Keratinocyte (primary cell): Measurements from ENCODE around the gene NEK10. TPM values are rescaled to one million over a fixed set of nuclear protein-coding genes. Genes with fewer than 3 reads are reported as not detected.
"Not testable (repeated sequence)": the region's sequence is repeated elsewhere in the genome, so short reads cannot be mapped to it uniquely, and the experiment has no call there.

Source experiments
- DNase-seq: peaks from one replicate; pipeline ENCODE4 v3.0.0-alpha.2; 2011; ENCODE audit warnings: low read depth, missing footprints, low spot score
- FAIRE-seq: peaks from 2 replicates; lab custom pipeline; 2011; peaks lifted over from hg19 to GRCh38; lab: Jason Lieb, UNC
- H2AFZ ChIP-seq: 2 replicates; pipeline ENCODE4 v1.6.0; 2012; ENCODE audit warnings: low read length, control low read depth, inconsistent platforms; ENCODE audit not compliant: control insufficient read depth
- H3K27ac ChIP-seq: 2 replicates; pipeline ENCODE4 v1.5.1; 2011; ENCODE audit warnings: low read length; ENCODE audit not compliant: control insufficient read depth, insufficient read depth
- H3K27me3 ChIP-seq: 3 replicates; pipeline ENCODE4 v1.6.0; 2011; ENCODE audit warnings: low read length; ENCODE audit not compliant: control insufficient read depth, insufficient read depth; ENCODE audit errors: extremely low read depth
- H3K36me3 ChIP-seq, 2 experiments: 2 replicates in 1 of 2; 3 replicates in 1 of 2; pipeline ENCODE4 v1.5.1; 2011; ENCODE audit warnings: low read length in 2 of 2, mild to moderate bottlenecking in 1 of 2; ENCODE audit not compliant: control insufficient read depth in 2 of 2, insufficient read depth in 2 of 2; ENCODE audit errors: extremely low read depth in 1 of 2
- H3K4me1 ChIP-seq: 3 replicates; pipeline ENCODE4 v1.5.1; 2011; ENCODE audit warnings: low read length; ENCODE audit not compliant: control insufficient read depth, insufficient read depth; ENCODE audit errors: extremely low read depth
- H3K4me2 ChIP-seq: 3 replicates; pipeline ENCODE4 v1.6.0; 2011; ENCODE audit warnings: low read depth, low read length; ENCODE audit not compliant: control insufficient read depth, insufficient read depth; ENCODE audit errors: extremely low read depth
- H3K4me3 ChIP-seq, 3 experiments: fragments of 200-600 bp in 1 of 3; sonication (generic) in 1 of 3; 2 replicates in 2 of 3; 3 replicates in 1 of 3; pipeline ENCODE4 v1.5.1; 2011 to 2016; ENCODE audit warnings: low read length in 3 of 3, mild to moderate bottlenecking in 3 of 3, control low read depth in 2 of 3, inconsistent platforms in 1 of 3, low read depth in 1 of 3, mixed read lengths in 1 of 3, mixed run types in 1 of 3, moderate library complexity in 1 of 3; ENCODE audit not compliant: control insufficient read depth in 2 of 3, insufficient read depth in 2 of 3; ENCODE audit errors: extremely low read depth in 1 of 3
- H3K79me2 ChIP-seq: 2 replicates; pipeline ENCODE4 v1.6.0; 2012; ENCODE audit warnings: low read length; ENCODE audit not compliant: control insufficient read depth, insufficient read depth
- H3K9ac ChIP-seq: 3 replicates; pipeline ENCODE4 v1.6.0; 2011; ENCODE audit warnings: low read length; ENCODE audit not compliant: control insufficient read depth, insufficient read depth; ENCODE audit errors: extremely low read depth
- H3K9me1 ChIP-seq: 3 replicates; pipeline ENCODE4 v1.6.0; 2011; ENCODE audit warnings: low read length; ENCODE audit not compliant: control insufficient read depth, insufficient read depth; ENCODE audit errors: extremely low read depth
- H3K9me3 ChIP-seq: 2 replicates; pipeline ENCODE4 v1.5.1; 2012; ENCODE audit warnings: low read depth, low read length; ENCODE audit not compliant: control insufficient read depth
- H4K20me1 ChIP-seq: 3 replicates; pipeline ENCODE4 v1.6.0; 2011; ENCODE audit warnings: low read length; ENCODE audit not compliant: control insufficient read depth, insufficient read depth; ENCODE audit errors: extremely low read depth
- EZH2 ChIP-seq: IDR thresholded peaks from one replicate; pipeline ENCODE4 v1.6.1; 2012; ENCODE audit warnings: inconsistent platforms, mild to moderate bottlenecking, low read length, moderate library complexity
- dilution Hi-C: fragments of 300-500 bp; cut with MboI; formaldehyde crosslinking; loops from one replicate; pipeline ENCODE4 v1.7.0; 2020; ENCODE audit warnings: low sequenced_read_pairs; ENCODE audit not compliant: extremely low pct_ligation_motif_present
- polyA plus RNA-seq, 5 experiments: library from polyadenylated mRNA; depleted of rRNA in 3 of 5; stranded (reverse) in 3 of 5; stranded (forward) in 1 of 5; unstranded in 1 of 5; fragments of >200 nt; gene quantifications; 1 replicate in 1 of 5; 2 replicates in 3 of 5; 3 replicates in 1 of 5; pipeline versions ENCODE4 v1.2.1 to v1.2.3, GENCODE V29; 2011 to 2012; ENCODE audit warnings: missing spikeins in 2 of 5, low read depth in 1 of 5, low replicate concordance in 1 of 5
- TF ChIP-seq, protein P1 (sequence below), 3 experiments: IDR thresholded peaks in 1 of 3; conservative IDR thresholded peaks in 1 of 3; optimal IDR thresholded peaks in 1 of 3; 2 replicates in 2 of 3; 3 replicates in 1 of 3; pipeline versions ENCODE3 to v1.5.1; 2011; ENCODE audit warnings: low read length in 3 of 3, mild to moderate bottlenecking in 3 of 3, moderate library complexity in 2 of 3, control low read depth in 1 of 3, inconsistent platforms in 1 of 3; ENCODE audit not compliant: insufficient read depth in 2 of 3; ENCODE audit errors: extremely low read depth in 1 of 3

Gene NEK10
- polyA plus RNA-seq, 1 donor (not counting 4 experiments of a cell fraction or from before 2014, with no cell fraction given) = 0.98 TPM

DNA sequence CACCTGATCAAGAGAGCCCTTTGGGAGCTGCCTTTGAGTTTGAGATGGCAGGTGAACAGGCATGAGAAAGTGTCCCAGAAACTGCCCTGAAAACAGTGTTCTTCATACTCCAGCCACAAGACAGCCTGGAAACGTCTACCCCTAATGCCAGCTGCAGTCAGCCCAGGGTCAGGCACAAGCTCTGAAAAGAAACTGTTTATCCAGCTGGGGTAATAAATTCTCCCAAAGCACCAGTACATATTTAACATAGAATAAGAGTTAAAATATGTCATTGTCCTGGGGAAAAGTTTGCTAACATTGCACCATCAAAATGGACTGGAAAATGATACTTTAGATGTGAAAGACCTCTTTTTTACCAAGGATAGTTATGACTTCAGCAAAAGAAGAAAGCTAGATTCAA, 66.3 kb downstream of the NEK10 start:
- Histone ChIP-seq H3K27me3 (no peaks in the 10 kb centered on the region), H2AFZ (no peak overlapping the region), H3K4me2 (no peak overlapping the region), H3K4me3 (no peak overlapping the region), H4K20me1 (no peaks in the 10 kb centered on the region), H3K4me1 (no peaks in the 10 kb centered on the region), H3K9me3 (no peaks in the 10 kb centered on the region), H3K79me2 (no peaks in the 10 kb centered on the region), H3K9me1 (no peaks in the 10 kb centered on the region), H3K36me3 (peaks cover 0 to 1% of the 10 kb centered on the region in 2 experiments), H3K27ac (no peak overlapping the region), H3K9ac (no peak overlapping the region)
- DNase-seq (no peak), FAIRE-seq (no peak)
- TF ChIP-seq, protein P1, sequence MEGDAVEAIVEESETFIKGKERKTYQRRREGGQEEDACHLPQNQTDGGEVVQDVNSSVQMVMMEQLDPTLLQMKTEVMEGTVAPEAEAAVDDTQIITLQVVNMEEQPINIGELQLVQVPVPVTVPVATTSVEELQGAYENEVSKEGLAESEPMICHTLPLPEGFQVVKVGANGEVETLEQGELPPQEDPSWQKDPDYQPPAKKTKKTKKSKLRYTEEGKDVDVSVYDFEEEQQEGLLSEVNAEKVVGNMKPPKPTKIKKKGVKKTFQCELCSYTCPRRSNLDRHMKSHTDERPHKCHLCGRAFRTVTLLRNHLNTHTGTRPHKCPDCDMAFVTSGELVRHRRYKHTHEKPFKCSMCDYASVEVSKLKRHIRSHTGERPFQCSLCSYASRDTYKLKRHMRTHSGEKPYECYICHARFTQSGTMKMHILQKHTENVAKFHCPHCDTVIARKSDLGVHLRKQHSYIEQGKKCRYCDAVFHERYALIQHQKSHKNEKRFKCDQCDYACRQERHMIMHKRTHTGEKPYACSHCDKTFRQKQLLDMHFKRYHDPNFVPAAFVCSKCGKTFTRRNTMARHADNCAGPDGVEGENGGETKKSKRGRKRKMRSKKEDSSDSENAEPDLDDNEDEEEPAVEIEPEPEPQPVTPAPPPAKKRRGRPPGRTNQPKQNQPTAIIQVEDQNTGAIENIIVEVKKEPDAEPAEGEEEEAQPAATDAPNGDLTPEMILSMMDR (optimal IDR thresholded peaks at IDR 0.05 in 1 of 3, IDR thresholded peaks at IDR 0.05 in 1 of 3, conservative IDR thresholded peaks at IDR 0.05 in 1 of 3; ENCODE audit: extremely low read depth in 1 of 3, insufficient read depth in 2 of 3, low read length in 3 of 3) = no peak
- no peak for TF ChIP-seq EZH2
- dilution Hi-C loops = no loop called here

DNA sequence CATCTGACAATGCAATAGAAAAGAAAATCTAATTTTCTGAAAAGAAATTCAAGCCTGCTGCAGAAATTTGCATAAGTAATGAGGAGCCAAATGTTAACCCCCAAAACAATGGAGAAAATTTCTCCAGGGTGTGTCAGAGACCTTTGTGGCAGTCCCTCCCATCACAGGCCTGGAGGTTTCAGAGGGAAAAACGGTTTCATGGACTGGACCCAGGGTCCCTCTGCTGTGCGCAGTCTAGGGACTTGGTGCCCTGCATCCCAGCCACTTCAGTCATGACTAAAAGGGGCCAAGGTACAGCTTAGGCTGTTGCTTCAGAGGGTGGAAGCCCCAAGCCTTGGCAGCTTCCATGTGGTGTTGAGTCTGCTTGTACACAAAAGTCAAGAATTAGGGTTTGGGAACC, 70.2 kb downstream of the NEK10 start:
- H3K27me3 ChIP-seq, H3K4me2 ChIP-seq, H3K9me1 ChIP-seq, DNase-seq, H3K4me1 ChIP-seq, dilution Hi-C loops, H3K36me3 ChIP-seq, H3K27ac ChIP-seq, H3K9me3 ChIP-seq, H3K4me3 ChIP-seq, H3K79me2 ChIP-seq, H4K20me1 ChIP-seq, FAIRE-seq, H2AFZ ChIP-seq, H3K9ac ChIP-seq: not testable (repeated sequence)

DNA sequence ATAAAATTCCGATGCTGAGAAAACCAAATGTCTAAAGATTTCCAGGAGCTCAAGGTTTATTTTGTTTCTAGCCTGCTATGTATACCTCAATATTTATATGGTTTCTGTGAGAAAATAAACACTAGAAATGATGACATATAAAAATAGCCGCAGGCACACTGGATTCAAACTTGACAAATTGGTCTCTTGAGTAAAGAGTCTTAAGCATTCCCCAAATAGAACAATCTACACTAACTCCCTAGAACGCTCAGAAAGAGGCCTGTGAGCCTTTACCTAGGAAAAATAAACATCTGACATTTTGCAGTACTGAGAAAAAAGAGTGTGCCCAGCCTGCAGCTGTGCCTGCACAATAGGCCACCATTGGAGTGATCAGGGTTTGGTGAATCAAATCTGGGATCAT, 75.2 kb downstream of the NEK10 start:
- no peak overlapping the region for H2AFZ ChIP-seq
- no peak overlapping the region for H3K27ac ChIP-seq
- H3K27me3 ChIP-seq = no peaks in the 10 kb centered on the region
- H3K9me3 ChIP-seq = no peaks in the 10 kb centered on the region
- no peak overlapping the region for H3K4me2 ChIP-seq
- H3K79me2 ChIP-seq = no peaks in the 10 kb centered on the region
- no peak overlapping the region for H3K4me3 ChIP-seq
- FAIRE-seq (no peak), DNase-seq (no peak)
- no peak overlapping the region for H3K9ac ChIP-seq
- TF ChIP-seq EZH2 = no peak
- TF ChIP-seq, protein P1 (optimal IDR thresholded peaks at IDR 0.05 in 1 of 3, IDR thresholded peaks at IDR 0.05 in 1 of 3, conservative IDR thresholded peaks at IDR 0.05 in 1 of 3; ENCODE audit: extremely low read depth in 1 of 3, insufficient read depth in 2 of 3, low read length in 3 of 3) = no peak
- H3K36me3 ChIP-seq = no peaks in the 10 kb centered on the region
- dilution Hi-C loops = no loop called here
- no peaks in the 10 kb centered on the region for H3K9me1 ChIP-seq
- no peaks in the 10 kb centered on the region for H3K4me1 ChIP-seq
- no peaks in the 10 kb centered on the region for H4K20me1 ChIP-seq
